ENCODE results near the gene BTN2A1. TPM values are rescaled to one million over a fixed set of nuclear protein-coding genes. Genes with fewer than 3 reads are reported as not detected.

The BTN2A1 gene
- total and polyA plus RNA-seq, 9 of the 15 experiments (the other 6 are each of a cell fraction or from before 2014, with no cell fraction given), result 6.7 to 22.1 (median 16.4) TPM

DNA sequence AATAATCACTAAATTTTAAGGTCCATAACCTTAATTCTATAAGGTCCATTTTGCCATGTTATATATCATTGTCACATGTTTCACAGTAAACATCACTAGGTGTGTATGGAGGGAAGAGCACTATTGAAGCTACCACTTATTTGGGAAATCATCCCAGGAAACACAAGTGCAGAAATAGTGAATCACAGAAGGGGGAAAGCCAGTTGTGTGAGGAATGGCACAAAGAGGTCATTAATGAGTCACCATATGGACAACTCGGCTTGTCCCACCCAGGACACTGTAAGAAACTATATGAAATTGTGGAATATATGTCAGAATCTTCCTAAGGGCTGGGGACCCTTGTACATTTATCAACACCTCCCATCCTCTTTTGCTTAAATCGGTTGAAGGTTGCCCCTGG is 42.0 kb upstream of the BTN2A1 start (continued):
- TF ChIP-seq, protein P1, sequence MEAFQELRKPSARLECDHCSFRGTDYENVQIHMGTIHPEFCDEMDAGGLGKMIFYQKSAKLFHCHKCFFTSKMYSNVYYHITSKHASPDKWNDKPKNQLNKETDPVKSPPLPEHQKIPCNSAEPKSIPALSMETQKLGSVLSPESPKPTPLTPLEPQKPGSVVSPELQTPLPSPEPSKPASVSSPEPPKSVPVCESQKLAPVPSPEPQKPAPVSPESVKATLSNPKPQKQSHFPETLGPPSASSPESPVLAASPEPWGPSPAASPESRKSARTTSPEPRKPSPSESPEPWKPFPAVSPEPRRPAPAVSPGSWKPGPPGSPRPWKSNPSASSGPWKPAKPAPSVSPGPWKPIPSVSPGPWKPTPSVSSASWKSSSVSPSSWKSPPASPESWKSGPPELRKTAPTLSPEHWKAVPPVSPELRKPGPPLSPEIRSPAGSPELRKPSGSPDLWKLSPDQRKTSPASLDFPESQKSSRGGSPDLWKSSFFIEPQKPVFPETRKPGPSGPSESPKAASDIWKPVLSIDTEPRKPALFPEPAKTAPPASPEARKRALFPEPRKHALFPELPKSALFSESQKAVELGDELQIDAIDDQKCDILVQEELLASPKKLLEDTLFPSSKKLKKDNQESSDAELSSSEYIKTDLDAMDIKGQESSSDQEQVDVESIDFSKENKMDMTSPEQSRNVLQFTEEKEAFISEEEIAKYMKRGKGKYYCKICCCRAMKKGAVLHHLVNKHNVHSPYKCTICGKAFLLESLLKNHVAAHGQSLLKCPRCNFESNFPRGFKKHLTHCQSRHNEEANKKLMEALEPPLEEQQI (IDR thresholded peaks at IDR 0.05), result no peak

DNA sequence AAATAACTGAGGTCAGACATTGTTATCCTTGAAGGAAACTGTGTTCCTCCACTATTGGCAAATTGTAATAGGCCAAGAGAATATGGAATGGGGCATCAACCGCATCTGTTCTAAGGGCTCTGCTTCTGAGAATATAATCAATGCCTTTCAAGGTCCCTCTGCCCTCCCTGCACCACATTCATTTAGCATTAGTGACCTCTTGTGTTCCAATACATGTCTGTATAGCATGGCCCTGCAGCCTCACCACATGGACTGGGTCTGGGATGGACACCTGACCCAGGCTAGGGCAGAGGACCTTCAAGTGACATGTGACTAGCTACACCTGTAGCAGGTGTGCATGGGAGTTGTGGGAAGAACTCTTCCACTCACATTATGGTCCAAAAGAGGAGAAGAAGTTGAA is 41.5 kb upstream of the BTN2A1 start:
- Histone ChIP-seq H3K4me1 (replicated peaks in 1 of 2; ENCODE audit: control insufficient read depth in 2 of 2, insufficient read depth in 2 of 2, low read length in 2 of 2) (peaks cover 3 to 12% of the 10 kb centered on the region in 2 experiments; a peak in 3 of 5 replicates), H3K4me2 (ENCODE audit: insufficient read depth, low read length) (no peak overlapping the region), H3K9me1 (ENCODE audit: control insufficient read depth, insufficient read depth, low read length) (no peaks in the 10 kb centered on the region), H3K9me3 (replicated peaks; ENCODE audit: control insufficient read depth, insufficient read depth, low read depth, low read length) (no peaks in the 10 kb centered on the region), H3K9ac (ENCODE audit: insufficient read depth in 1 of 2, low read depth in 2 of 2, low read length in 2 of 2) (no peak overlapping the region), H3K36me3 (ENCODE audit: control insufficient read depth, insufficient read depth, low read length) (no peaks in the 10 kb centered on the region), H3K79me2 (ENCODE audit: control insufficient read depth, insufficient read depth, low read length) (no peaks in the 10 kb centered on the region), H3K4me3 (no peak overlapping the region), H4K20me1 (replicated peaks; ENCODE audit: control insufficient read depth, insufficient read depth, low read length) (no peaks in the 10 kb centered on the region), H3K27me3 (ENCODE audit: control insufficient read depth in 2 of 2, insufficient read depth in 2 of 2, low read length in 2 of 2) (no peaks in the 10 kb centered on the region), H2AFZ (ENCODE audit: low read depth, low read length) (no peak overlapping the region), H3K27ac (ENCODE audit: extremely low read depth, low read depth, low read length) (no peak overlapping the region)
- no TSS peak for BruUV-seq (replicated peaks)
- DNase-seq (ENCODE audit: extremely low read depth in 1 of 4, low spot score in 3 of 4) (no peak), FAIRE-seq (no peak), ATAC-seq (no peak)
- POLR2A ChIA-PET, result no interaction called here
- CTCF ChIA-PET (ENCODE audit: low intra/inter-chr PET ratio), result no interaction called here
- 10% methylated on average over 1 of the region's 1 CpG for WGBS (ENCODE audit: insufficient coverage, low coverage, missing lambda C conversion rate)
- intact Hi-C loops (cut with micrococcal nuclease), result no loop called here
- in situ Hi-C loops (cut with MboI), result no loop called here
- TF ChIP-seq ZFP30 (CRISPR knock-in tag; IDR thresholded peaks at IDR 0.05; ENCODE audit: borderline replicate concordance) (no peak), FOXJ3 (CRISPR knock-in tag; IDR thresholded peaks at IDR 0.05) (no peak), RFX5 (IDR thresholded peaks at IDR 0.05; ENCODE audit: low read depth, low read length) (no peak), HDGF (IDR thresholded peaks at IDR 0.05) (no peak), STAG1 (CRISPR knock-in tag; IDR thresholded peaks at IDR 0.05; ENCODE audit: borderline replicate concordance) (no peak), ARID2 (IDR thresholded peaks at IDR 0.05) (no peak)
- TF ChIP-seq, protein P2, sequence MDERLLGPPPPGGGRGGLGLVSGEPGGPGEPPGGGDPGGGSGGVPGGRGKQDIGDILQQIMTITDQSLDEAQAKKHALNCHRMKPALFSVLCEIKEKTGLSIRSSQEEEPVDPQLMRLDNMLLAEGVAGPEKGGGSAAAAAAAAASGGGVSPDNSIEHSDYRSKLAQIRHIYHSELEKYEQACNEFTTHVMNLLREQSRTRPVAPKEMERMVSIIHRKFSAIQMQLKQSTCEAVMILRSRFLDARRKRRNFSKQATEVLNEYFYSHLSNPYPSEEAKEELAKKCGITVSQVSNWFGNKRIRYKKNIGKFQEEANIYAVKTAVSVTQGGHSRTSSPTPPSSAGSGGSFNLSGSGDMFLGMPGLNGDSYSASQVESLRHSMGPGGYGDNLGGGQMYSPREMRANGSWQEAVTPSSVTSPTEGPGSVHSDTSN (CRISPR knock-in tag; IDR thresholded peaks at IDR 0.05; ENCODE audit: low read depth), result no peak
- TF ChIP-seq, protein P2 (tag; conservative IDR thresholded peaks at IDR 0.05; ENCODE audit: low read depth), result no peak
- TF ChIP-seq, protein P3, sequence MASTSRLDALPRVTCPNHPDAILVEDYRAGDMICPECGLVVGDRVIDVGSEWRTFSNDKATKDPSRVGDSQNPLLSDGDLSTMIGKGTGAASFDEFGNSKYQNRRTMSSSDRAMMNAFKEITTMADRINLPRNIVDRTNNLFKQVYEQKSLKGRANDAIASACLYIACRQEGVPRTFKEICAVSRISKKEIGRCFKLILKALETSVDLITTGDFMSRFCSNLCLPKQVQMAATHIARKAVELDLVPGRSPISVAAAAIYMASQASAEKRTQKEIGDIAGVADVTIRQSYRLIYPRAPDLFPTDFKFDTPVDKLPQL (IDR thresholded peaks at IDR 0.05; ENCODE audit: extremely low read depth, insufficient read length), result no peak
